Stimulated activated memory B cell treated with anti-CD40 and anti-IgM and Interleukin-4, amounts not matched to agents 10 μg/mL and 1 μg/mL and 100 μg/mL, for 72 hours (primary cell): ENCODE results near the gene OSM.
"Not testable (repeated sequence)": the region's sequence is repeated elsewhere in the genome, so short reads cannot be mapped to it uniquely, and the experiment has no call there.

Experiments used
- ATAC-seq: fragments of 150-1000 bp; cut with Tn5 transposase; 2 replicates; pipeline ENCODE4 v1.10.0; 2021
- H3K27ac Mint-ChIP-seq: one replicate; pipeline ENCODE4 v1.8.0; 2022; ENCODE audit warnings: mild to moderate bottlenecking, mixed read lengths
- H3K27me3 Mint-ChIP-seq: one replicate; pipeline ENCODE4 v1.8.0; 2022; ENCODE audit warnings: mixed read lengths
- H3K36me3 Mint-ChIP-seq: one replicate; pipeline ENCODE4 v1.8.0; 2022; ENCODE audit warnings: mixed read lengths
- H3K4me1 Mint-ChIP-seq: one replicate; pipeline ENCODE4 v1.8.0; 2022; ENCODE audit warnings: mixed read lengths
- H3K4me3 Mint-ChIP-seq: one replicate; pipeline ENCODE4 v1.8.0; 2022; ENCODE audit warnings: mild to moderate bottlenecking, moderate library complexity, mixed read lengths
- H3K9me3 Mint-ChIP-seq: one replicate; pipeline ENCODE4 v1.8.0; 2022; ENCODE audit warnings: mixed read lengths

Gene OSM

DNA sequence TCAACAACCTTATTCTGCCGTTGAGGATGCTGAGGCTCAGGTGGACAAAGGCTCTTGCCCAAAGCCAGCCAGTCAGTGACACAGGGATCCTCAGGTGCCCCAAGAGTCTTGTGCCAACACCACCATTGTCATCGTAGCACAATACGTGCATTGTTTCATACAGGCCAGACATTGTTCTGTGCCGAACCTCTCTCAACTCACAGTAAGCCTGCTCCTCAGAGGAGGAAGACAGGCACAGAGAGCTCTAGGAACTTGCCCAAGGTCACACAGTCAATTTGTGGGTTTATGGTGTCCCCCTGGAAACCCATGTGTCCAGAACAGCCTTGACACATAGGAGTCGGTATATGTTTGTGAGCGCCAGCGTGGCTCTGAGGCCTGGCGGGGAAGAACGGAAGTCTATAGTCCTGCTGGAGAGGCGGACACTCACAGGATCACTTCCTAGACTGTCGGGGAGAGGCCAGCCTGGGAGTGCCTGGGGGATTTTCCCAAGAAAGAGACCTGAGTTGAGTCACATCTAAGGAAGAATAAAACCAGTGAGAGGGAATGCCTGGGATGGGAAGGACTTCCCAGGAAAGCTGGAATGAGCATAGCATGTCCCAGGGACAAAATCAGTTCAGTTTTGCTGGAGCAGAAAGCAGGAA is 40.3 kb downstream of the OSM start:
- ATAC-seq = no peak

DNA sequence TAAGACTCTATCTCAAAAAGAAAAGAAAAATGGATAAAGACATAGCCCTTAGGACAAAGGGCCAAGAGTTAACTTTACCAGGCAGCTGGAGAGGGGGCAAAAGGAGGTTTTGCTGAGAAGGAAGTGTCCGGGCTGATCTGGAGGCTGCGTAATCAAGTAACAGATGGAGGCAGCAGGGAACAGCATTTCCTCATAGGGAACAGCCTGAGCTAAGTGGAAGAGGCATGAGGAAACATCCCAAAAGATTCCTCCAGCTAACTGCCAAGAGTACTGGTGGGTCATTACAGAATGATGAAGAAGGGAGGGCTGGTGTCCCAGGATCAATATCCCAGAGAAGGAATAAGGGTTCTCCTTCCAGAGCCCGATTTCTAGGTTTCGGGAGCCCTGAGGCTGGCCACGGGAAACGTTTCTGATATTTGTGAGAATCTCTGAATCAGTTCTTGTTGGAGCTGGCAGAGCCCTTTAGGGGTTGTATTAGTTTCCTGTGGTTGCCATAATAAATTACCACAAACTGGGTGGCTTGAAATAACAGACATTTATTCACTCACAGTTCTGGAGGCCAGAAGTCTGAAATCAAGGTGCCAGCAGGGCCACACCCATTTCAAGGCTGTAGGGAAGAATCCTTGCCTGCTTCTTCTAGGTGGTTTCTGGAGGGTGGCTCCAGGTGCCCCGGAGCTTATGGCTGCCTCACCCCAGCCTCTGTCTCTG is 41.3 kb downstream of the OSM start:
- no peak for ATAC-seq
- peaks cover 30% of the 10 kb centered on the region for H3K4me1 Mint-ChIP-seq
- H3K27me3 Mint-ChIP-seq = peaks cover 33% of the 10 kb centered on the region
- H3K36me3 Mint-ChIP-seq = no peaks in the 10 kb centered on the region
- H3K9me3 Mint-ChIP-seq = peaks cover 3% of the 10 kb centered on the region
- H3K27ac Mint-ChIP-seq = no peak overlapping the region
- H3K4me3 Mint-ChIP-seq = no peak overlapping the region

More for the DNA sequence above, 40.3 kb downstream of the OSM start:
- Mint-ChIP-seq H3K27me3 (peaks cover 33% of the 10 kb centered on the region), H3K9me3 (peaks cover 3% of the 10 kb centered on the region), H3K4me1 (peaks cover 21% of the 10 kb centered on the region), H3K36me3 (no peaks in the 10 kb centered on the region), H3K4me3 (no peak overlapping the region), H3K27ac (no peak overlapping the region)

DNA sequence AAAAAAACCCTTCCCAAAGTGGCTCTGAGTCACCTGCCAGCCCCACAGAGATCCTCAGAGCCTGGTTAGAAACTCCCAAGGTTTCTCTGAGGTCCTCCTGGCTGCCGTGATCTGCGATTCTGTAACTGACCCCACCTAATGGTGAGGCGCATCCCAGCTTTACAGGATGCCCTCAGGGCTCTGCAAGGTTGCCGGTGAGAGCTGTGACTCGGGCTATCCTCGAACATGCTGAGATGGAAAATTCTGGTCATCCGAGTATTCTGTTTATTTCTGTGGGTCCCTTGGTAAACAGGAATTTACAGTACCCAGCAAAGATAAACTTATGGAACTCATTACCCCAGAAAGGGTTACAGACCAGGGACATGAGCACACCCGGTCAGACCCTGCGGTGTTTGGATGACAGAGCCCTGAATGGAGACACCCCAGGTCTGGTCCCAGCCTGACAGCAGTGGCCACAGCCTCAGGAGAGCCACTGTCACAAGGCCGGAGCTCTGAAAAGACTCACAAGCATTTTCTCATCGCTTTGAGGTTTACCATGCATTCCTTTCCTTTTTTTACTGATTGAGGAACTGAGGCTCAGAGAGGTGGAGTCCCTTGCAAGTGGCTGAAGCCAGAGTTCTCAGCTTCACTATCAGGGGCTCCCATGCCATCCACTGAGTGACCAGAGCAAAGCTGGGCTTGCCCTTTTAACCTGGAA is 42.3 kb downstream of the OSM start:
- Mint-ChIP-seq H3K9me3 (peaks cover 3% of the 10 kb centered on the region), H3K27ac (no peak overlapping the region), H3K27me3 (peaks cover 33% of the 10 kb centered on the region), H3K36me3 (no peaks in the 10 kb centered on the region), H3K4me1 (peaks cover 40% of the 10 kb centered on the region), H3K4me3 (no peak overlapping the region)
- peak; percentile 52 for ATAC-seq

DNA sequence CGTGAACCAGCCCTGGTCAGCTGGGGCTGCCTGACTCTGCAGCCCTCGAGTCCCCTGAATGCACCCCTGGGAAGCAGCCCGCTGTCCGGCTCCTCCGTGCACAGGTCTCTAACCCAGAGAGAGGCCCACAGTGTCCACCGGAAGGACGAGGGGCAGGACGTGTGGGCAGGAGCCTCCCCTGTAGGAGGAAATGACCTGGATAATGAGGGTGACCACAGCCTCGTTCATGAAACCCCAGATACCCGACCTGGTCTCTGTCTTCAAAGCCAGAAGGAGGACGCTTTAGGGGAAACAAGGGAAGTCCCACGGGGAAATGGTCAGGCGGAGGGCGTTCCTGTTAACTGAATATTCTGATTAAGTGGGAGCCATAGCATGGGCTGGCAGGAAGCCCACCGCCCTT is 43.3 kb downstream of the OSM start:
- Mint-ChIP-seq H3K27ac (no peak overlapping the region), H3K4me3 (no peak overlapping the region), H3K9me3 (peaks cover 3% of the 10 kb centered on the region), H3K4me1 (peaks cover 40% of the 10 kb centered on the region), H3K27me3 (peaks cover 24% of the 10 kb centered on the region), H3K36me3 (no peaks in the 10 kb centered on the region)
- ATAC-seq = no peak

DNA sequence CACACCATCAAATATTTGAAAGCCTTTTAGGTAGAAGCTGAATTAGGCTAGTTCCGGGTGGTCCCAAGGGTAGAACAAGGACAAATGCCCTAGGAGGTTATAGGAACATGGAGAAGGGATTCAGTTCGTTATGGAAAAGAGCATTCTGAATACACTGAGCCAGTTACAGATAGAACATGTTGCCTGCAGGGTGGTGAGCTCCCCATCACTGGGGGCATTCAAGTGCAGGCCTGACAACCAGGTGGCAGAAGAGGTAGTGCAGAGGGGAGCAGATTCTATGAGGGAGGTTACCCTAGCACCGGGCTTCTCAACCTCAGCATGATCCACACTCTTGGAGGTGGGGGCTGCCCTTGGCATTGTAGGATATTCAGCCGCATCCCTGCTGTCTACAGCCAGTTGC is 44.3 kb downstream of the OSM start:
- Mint-ChIP-seq H3K4me1 (peaks cover 40% of the 10 kb centered on the region), H3K27ac (no peak overlapping the region), H3K9me3 (peaks cover 3% of the 10 kb centered on the region), H3K4me3 (no peak overlapping the region), H3K36me3 (no peaks in the 10 kb centered on the region), H3K27me3 (peaks cover 17% of the 10 kb centered on the region)
- ATAC-seq = no peak

DNA sequence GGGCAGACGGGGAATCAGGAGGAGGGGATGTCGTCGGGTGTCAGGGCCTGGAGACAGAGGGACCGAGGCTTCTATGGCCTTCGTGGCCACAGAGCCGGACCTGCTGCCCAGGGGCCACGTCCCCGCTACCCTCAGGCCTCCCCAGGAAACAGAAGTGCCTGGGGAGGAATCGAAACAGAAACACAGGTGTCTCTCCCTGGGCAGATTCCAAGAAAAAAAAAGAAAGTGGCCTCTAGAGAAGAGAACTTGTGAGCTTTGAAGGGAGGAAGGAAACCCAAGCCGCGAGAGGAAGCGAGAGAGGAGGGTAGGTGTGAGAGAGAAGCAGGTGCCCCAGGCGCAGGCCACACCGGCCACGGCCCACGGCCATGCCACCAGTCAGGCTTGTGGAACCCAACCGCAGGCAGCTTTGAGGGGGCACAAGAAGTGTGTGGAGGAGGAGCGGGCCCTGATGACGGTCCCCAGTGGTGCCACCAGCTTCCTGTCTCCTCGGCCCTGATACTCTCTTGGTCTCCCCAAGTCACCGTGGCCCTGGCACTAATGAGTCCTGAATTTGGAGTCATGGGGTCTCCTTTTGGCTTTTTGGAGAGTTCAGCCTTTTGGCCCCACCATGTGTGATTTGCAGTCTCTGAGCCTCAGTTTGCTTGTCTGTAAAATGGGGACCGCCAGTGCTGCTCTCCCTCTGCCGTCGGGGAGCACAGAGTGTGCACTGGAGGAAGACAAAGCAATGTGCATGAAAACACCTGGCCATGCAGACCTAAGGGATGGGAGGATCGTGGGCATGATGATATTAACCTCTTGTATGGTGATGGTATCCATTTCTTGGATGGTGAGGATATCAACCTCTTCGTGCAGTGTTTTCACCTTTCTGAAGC is 45.3 kb downstream of the OSM start:
- Mint-ChIP-seq H3K27ac (peak overlapping the region; percentile 9), H3K27me3 (peaks cover 12% of the 10 kb centered on the region), H3K4me1 (peaks cover 40% of the 10 kb centered on the region), H3K9me3 (peaks cover 3% of the 10 kb centered on the region), H3K36me3 (no peaks in the 10 kb centered on the region), H3K4me3 (no peak overlapping the region)
- peak; percentile 79 for ATAC-seq

DNA sequence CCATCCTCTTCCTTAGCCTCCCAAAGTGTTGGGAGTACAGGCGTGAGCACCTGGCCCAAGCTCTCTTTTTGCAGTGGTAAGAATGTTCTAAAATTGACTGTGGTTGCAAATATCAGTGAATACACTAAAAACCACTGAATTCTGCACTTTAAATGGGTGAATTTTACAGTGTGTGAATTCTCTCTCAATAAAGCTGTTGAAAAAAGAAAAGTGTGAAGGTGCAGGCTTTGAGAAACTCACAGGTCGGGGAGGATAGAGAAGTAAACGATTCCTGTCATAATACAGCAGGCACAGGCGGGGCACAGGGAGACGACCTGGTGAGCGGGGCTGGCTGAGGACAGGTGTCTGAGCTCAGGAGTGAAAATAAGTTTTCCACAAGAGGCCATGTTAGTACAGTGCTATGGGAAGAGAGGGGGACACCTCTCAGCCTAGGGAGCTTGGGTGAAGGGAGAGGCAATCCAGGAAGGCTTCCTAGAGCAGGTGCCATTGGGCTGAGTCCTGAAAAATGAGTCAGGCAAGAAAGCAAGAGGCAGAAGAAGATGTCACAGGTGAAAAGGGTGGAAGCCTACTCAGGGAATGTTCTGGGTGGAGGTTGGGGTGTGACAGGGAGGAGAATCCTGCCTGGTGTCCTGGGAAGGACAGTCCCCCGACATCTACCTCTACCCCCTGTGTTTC is 46.2 kb downstream of the OSM start:
- Mint-ChIP-seq H3K27ac (peak overlapping the region; percentile 17), H3K4me3 (no peak overlapping the region), H3K36me3 (no peaks in the 10 kb centered on the region), H3K4me1 (peaks cover 40% of the 10 kb centered on the region), H3K27me3 (peaks cover 7% of the 10 kb centered on the region), H3K9me3 (peaks cover 3% of the 10 kb centered on the region)
- ATAC-seq = no peak

DNA sequence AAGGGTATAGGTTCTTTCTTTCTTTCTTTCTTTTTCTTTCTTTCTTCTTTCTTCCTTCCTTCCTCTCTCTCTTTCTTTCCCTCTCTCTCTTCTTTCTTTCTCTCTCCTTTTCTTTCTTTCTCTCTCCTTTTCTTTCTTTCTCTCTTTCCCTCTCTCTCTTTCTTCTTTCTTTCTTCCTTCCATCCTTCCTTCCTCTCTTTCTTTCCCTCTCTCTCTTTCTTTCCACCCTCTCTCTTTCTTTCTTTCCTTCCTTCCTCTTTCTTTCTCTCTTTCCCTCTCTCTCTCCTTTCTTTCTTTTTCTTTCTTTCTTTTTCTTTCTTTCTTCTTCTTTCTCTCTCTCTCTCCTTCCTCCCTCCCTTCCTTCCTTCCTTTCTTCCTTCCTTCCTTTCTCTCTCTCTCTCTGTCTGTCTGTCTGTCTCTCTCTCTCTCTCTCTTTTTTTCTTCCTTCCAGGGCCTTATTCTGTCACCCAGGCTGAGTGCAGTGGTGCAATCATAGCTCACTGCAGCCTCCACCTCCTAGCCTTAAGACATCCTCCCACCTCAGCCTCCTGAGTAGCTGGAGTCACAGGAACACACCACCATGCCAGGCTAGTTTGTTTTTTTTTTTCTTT is 46.9 kb downstream of the OSM start:
- H3K4me3 Mint-ChIP-seq = no peak overlapping the region
- H3K4me1 Mint-ChIP-seq = peaks cover 35% of the 10 kb centered on the region
- H3K9me3 Mint-ChIP-seq = no peaks in the 10 kb centered on the region
- no peak for ATAC-seq
- peaks cover 8% of the 10 kb centered on the region for H3K27me3 Mint-ChIP-seq
- H3K36me3 Mint-ChIP-seq = no peaks in the 10 kb centered on the region
- H3K27ac Mint-ChIP-seq = peak overlapping the region; percentile 17

DNA sequence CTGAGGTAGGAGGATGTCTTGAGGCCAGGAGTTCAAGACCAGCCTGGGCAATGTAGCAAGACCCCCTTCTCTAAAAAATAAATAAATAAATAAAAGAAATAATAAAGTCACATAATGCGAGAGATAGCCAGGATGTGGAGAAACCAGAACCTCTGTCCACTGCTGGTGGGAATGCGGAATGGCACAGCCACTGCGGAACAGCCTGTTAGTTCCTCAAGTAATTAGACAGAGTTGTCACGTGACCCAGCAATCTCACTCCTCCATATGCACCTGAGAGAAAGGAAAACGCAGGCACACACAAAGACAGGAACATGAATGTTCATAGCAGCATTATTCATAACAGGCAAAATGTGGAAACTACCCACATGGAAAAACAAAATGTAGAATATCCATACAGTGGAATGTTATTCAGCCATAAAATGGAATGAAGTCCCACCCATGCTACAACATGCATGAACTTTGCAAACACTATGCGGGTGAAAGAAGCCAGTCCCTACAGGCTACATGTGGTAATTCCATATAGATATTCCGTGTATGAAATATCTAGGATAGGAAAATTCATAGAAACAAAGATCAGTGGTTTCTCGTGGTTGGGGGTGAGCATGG is 47.5 kb downstream of the OSM start:
- Mint-ChIP-seq H3K9me3 (no peaks in the 10 kb centered on the region), H3K4me1 (peaks cover 31% of the 10 kb centered on the region), H3K36me3 (no peaks in the 10 kb centered on the region), H3K4me3 (no peak overlapping the region), H3K27me3 (peaks cover 13% of the 10 kb centered on the region), H3K27ac (peak overlapping the region; percentile 17)
- no peak for ATAC-seq

DNA sequence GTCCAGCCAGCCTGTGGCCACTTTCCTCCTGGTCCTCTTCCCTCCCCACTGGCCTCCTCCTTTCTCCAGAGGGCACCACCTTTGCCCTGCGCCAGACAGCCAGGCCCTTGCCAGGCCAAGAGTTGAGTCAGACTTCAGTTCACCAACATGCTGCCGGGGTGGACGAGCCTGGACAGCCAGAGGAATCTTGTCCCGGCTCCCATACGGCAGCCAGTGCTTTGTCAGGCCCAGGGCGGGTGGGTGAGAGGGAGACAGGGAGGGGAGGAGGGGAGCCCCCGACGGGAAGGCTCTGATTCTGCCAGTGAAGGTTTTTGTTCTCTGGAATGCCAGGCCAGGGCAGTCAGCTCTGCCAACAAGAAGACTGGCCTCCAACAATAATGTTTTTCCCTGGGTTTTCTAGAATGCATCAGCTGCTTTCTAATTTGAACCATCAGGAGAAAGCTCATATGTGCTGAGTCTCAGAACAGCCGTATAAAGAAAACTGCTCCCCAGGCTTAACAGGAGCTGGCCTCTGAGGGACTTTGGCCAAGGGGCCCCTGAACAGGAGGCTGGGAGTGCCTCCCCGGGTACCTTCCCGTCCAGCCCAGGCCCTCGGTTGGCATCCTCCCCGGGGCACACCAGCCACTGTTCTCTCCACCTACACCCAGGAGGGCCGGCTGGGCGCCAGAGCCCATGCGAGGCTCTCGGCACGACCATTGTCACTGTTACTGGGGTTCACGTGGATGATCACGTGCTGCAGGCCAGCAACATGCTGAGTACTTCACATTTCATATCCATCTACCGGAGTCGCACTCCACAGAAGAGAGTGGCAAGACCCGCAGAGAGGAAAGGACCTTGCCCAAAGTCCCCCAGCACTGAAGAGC is 48.7 kb downstream of the OSM start:
- H3K36me3 Mint-ChIP-seq = no peaks in the 10 kb centered on the region
- peaks cover 15% of the 10 kb centered on the region for H3K27me3 Mint-ChIP-seq
- no peak for ATAC-seq
- H3K4me1 Mint-ChIP-seq = peaks cover 36% of the 10 kb centered on the region
- H3K4me3 Mint-ChIP-seq = no peak overlapping the region
- no peaks in the 10 kb centered on the region for H3K9me3 Mint-ChIP-seq
- H3K27ac Mint-ChIP-seq = no peak overlapping the region

DNA sequence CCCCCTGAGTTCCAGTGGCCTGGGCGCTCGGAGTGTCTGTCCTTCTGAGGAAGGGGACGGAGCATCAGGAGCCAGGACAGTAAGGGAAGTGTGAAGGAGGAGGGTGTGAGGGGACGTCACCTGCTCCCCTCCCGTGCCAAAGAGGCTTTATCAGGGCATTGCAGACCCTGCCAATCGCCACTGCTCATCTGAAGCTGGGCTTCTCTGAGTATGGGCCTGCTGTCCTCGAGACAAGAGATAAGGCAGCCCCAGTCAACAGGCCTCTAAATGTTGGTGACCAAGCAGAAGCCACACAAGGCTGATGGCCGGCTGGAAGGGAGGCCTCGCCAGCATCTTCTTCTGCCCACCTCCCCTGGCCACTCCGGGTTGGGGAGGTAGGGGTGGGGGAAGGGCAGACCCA is 49.9 kb downstream of the OSM start:
- Mint-ChIP-seq H3K4me1 (peaks cover 32% of the 10 kb centered on the region), H3K36me3 (no peaks in the 10 kb centered on the region), H3K9me3 (no peaks in the 10 kb centered on the region), H3K27me3 (peaks cover 18% of the 10 kb centered on the region), H3K27ac (no peak overlapping the region), H3K4me3 (no peak overlapping the region)
- no peak for ATAC-seq

DNA sequence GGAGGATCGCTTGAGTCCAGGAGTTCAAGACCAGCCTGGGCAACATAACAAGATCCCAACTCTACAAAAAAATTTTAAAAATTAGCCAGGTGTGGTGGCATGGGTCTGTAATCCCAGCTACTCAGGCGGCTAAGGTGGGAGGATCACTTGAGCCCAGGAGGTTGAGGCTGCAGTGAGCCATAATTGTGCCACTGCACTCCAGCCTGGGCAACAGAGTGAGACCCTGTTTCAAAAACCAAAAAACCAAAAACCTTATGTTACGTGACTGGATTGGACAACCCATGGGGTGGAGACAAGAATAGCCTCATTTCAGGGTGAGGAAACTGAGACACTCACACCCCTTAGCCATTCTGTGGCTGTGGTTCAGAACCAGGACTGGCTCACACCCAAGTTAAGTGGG is 50.4 kb downstream of the OSM start:
- not testable (repeated sequence) for H3K9me3 Mint-ChIP-seq, H3K4me3 Mint-ChIP-seq, H3K27ac Mint-ChIP-seq, H3K36me3 Mint-ChIP-seq, ATAC-seq
- Mint-ChIP-seq H3K4me1 (peaks cover 28% of the 10 kb centered on the region), H3K27me3 (peaks cover 20% of the 10 kb centered on the region)

DNA sequence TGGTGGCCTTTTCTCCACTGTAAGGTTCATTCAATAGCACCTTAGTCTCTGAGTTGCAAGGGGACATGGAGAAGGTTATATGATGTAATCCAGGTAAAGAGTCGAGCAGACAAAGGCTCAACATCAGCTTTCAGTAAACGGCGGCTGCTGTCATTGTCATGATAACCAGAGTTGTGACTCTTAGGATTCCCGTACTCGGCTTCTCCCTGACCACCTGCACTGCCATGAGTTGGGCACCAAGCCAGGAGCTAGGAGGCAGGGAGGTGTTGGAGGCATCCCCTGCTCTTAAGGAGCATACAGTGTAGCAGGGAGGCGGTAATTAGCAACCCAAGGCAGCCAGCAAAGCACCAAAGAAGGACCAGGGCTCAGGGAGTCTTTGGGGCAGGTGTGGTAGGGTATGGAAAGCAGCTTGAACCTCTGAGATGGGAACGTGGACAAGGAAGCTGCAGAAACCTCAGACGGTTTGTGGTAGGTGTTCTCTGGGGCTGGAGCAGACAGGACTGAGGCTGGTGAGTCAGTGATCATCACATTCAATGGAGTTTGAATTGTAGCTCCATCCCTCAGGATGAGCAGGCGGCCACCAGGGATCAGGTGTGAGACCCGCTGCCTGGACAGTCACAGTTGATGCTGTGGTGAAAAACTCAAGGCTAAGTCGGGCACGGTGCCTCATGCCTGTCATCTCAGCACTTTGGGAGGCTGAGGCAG is 51.8 kb downstream of the OSM start:
- Mint-ChIP-seq H3K4me3 (no peak overlapping the region), H3K9me3 (no peaks in the 10 kb centered on the region), H3K36me3 (no peaks in the 10 kb centered on the region), H3K4me1 (peaks cover 14% of the 10 kb centered on the region), H3K27ac (no peak overlapping the region), H3K27me3 (peaks cover 35% of the 10 kb centered on the region)
- ATAC-seq = no peak
